Fibroblast of mammary gland (primary cell): ENCODE data around the gene SFRP5.

Experiments used
- DNase-seq: peaks from one replicate; pipeline ENCODE4 v3.0.0-alpha.2; 2010; ENCODE audit warnings: low read depth
- H3K4me3 ChIP-seq: 2 replicates; pipeline ENCODE4 v1.5.1; 2011; ENCODE audit warnings: low read depth, mild to moderate bottlenecking, low read length, moderate library complexity; ENCODE audit not compliant: control insufficient read depth
- TF ChIP-seq, protein P1 (sequence below): conservative IDR thresholded peaks from 2 replicates; pipeline ENCODE4 v1.5.1; 2011; ENCODE audit warnings: low read depth, low read length, inconsistent platforms; ENCODE audit not compliant: control insufficient read depth, insufficient read depth

SFRP5 gene, protein sequence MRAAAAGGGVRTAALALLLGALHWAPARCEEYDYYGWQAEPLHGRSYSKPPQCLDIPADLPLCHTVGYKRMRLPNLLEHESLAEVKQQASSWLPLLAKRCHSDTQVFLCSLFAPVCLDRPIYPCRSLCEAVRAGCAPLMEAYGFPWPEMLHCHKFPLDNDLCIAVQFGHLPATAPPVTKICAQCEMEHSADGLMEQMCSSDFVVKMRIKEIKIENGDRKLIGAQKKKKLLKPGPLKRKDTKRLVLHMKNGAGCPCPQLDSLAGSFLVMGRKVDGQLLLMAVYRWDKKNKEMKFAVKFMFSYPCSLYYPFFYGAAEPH

DNA sequence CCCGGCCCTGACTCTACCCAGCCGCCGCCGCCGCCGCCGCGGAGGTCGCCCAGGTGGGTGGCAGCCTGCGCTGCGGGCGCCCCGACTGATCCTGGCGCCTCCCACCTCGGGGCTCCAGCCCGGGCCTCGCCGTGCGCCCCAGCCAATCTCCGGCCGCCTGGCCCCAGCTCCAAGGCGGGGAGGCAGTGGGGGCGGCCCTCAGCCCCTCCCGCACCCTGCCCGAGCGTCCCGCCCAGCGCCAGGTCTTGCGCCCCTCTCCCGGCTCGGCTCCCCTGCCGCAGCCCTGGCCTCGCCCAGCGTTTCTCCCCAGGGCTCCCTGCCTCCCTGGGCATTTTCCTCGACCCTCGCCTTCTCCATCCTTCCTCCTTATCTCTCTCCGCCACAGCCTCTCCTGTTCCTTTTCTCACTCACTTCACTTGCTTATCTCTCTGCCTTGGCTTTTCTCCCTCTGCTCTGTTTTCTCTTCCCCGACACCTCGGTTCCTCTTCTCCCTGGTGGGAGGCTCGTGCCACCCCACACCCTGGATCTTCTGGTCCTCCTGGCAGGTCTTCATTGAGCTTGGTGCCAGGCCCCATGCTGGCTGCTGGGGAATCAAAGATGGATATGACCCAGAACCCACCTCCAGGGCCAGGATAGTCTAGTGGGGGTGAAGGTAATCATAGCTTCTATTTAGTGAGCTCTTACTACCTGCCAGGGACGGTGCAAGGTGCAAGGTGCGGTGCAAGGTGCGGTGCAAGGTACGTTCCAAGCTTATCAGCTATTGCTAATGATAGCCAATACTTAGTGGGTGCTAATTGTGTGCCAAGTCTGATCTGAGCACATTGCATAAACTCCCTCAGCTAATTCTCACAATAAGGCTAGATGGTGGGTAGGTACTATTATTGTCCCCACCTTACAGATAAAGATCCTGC is at the start of gene SFRP5:
Gene SFRP5, minus strand, starts transcription at position 87 of the 911 bp plus-strand sequence. CDS start 166 bp downstream, outside the sequence.
- no peak within 1 kb of the TSS for H3K4me3 ChIP-seq
- DNase-seq, result no peak
- TF ChIP-seq, protein P1, sequence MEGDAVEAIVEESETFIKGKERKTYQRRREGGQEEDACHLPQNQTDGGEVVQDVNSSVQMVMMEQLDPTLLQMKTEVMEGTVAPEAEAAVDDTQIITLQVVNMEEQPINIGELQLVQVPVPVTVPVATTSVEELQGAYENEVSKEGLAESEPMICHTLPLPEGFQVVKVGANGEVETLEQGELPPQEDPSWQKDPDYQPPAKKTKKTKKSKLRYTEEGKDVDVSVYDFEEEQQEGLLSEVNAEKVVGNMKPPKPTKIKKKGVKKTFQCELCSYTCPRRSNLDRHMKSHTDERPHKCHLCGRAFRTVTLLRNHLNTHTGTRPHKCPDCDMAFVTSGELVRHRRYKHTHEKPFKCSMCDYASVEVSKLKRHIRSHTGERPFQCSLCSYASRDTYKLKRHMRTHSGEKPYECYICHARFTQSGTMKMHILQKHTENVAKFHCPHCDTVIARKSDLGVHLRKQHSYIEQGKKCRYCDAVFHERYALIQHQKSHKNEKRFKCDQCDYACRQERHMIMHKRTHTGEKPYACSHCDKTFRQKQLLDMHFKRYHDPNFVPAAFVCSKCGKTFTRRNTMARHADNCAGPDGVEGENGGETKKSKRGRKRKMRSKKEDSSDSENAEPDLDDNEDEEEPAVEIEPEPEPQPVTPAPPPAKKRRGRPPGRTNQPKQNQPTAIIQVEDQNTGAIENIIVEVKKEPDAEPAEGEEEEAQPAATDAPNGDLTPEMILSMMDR, result no peak

DNA sequence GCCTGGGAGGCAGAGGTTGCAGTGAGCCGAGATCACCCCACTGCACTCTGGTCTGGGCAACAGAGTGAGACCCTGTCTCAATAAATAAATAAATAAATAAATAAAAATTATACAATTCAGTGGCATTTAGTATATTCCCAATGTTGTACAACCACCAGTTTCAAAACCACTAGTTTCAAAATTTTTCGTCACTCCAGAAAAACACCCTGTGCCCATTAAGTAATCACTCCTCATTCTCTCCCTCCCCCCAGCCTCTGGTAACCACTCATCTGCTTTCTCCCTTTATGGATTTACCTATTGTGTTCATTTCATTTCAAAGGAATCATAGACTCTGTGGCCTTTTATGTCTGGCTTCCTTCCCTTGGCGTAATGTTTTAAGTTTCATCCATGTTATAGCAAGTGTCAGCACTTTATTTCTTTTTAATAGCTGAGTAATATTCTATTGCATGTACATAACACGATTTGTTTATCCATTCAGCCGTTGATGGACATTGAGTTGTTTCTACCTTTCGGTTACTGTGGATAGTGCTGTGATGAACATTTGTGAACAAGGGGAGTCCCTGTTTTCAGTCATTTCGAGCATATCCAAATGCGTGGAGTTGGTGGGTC is 48.4 kb upstream of the SFRP5 start:
- TF ChIP-seq, protein P1, result no peak
- no peak overlapping the region for H3K4me3 ChIP-seq
- no peak for DNase-seq

DNA sequence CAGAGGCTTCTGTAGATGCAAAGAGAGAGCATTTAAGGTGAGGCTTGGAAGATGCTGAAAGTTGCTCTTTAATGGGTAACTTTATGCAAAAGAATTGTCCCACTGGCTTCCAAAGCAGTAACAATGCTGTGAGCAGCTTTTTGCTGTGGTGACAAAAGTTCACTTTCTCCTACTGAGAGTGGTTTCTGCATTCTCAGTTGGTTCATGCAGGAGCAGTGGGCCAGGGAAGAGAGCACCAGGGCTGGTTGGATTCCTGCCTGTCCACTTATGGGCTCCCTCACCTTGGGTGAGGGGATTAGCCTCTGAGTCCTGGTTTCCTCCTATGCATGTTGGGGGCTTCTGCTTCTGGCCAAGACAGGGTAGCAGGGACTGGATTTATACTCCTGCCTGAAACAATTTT is 46.8 kb upstream of the SFRP5 start:
- H3K4me3 ChIP-seq, result no peak overlapping the region
- TF ChIP-seq, protein P1, result no peak
- DNase-seq, result no peak

DNA sequence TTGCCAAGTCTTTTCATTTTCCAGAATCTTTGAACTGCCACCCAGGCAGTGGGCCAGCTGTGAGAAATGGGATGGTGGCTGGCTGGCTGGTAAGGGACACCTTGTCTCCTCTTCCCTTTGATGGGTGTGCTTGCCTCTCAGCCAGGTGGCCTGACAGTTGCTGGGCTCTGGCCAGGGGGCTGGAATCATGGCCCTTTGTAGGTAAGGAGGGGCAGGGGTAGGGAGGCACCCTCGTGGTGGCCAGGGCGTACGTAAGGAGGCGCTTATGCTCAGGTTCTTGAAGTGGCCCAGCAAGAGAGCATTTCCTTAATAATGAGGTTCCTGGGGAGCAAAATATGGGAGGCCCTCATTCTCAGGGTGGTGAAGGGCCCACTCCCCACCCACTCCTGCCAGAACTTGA is 44.8 kb upstream of the SFRP5 start:
- no peak for DNase-seq
- TF ChIP-seq, protein P1, result no peak

DNA sequence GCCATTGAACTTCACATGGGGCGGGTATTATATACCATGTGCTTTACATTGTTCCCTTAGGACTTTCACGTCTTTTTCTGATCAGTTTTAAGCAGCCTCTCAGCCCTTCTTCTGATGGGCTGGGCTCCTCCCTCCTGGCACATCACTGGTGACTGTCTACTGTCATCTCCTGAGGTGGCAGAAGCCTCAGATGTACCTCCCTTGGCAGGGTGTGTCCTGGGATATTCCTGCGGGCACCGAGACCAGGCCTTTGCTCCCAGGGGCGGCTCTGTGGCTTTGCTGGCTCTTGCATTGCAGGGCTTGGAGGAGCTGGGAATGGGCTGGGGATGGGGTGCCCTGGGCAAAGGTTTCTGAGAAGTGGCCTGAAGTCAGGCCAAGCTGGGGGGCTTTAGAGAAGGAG is 43.2 kb upstream of the SFRP5 start:
- DNase-seq, result no peak
- H3K4me3 ChIP-seq, result no peak overlapping the region
- TF ChIP-seq, protein P1, result no peak

More for the DNA sequence above, 44.8 kb upstream of the SFRP5 start:
- H3K4me3 ChIP-seq, result no peak overlapping the region

DNA sequence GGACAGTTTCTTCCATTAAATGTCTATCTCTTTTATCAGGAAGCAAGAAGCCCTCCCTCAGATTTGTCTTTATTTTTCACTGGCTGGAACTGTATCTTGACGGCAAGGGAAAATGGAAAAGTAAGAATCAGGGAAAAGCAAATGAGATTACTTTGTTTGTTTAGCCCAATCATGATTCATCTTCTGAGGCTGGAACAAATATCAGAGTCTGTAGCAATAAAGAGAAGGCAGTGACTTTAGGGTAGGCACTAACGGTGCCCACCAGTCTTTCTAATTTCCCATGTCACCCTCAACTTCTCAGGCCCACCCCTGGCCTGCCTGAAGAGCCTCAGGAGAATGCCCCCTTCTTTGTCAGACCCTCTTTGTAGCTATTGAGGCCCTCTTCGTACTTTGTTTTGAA is 41.5 kb upstream of the SFRP5 start:
- H3K4me3 ChIP-seq, result no peak overlapping the region
- DNase-seq, result no peak
- TF ChIP-seq, protein P1, result no peak
